SU-DHL-6 (cell line): ENCODE measurements around the gene LHX6.

Source experiments
- H2AFZ ChIP-seq: fragments of 200-600 bp; sonication (generic); 2 replicates; pipeline ENCODE4 v1.6.1; 2014; ENCODE audit warnings: low read depth, mild to moderate bottlenecking, moderate library complexity, mixed read lengths, antibody characterized with exemption, low read length; ENCODE audit not compliant: severe bottlenecking
- H3F3A ChIP-seq: fragments of 200-600 bp; shearing (Covaris generic); 2 replicates; pipeline ENCODE4 v1.6.0; 2016; ENCODE audit warnings: antibody characterized with exemption, mild to moderate bottlenecking; ENCODE audit not compliant: insufficient read depth
- H3K27ac ChIP-seq: fragments of 200-600 bp; sonication (generic); 2 replicates; pipeline ENCODE4 v1.5.1; 2016; ENCODE audit warnings: low read depth, mild to moderate bottlenecking, low read length, moderate library complexity, mixed read lengths
- H3K27me3 ChIP-seq: fragments of 200-600 bp; sonication (generic), shearing (Covaris generic); 2 replicates; pipeline ENCODE4 v1.6.0; 2014; ENCODE audit warnings: mild to moderate bottlenecking, low read length
- H3K36me3 ChIP-seq: fragments of 200-600 bp; sonication (generic); 2 replicates; pipeline ENCODE4 v1.6.1; 2014; ENCODE audit warnings: mild to moderate bottlenecking, low read length, mixed read lengths
- H3K4me2 ChIP-seq: fragments of 300-600, 200-600 bp; shearing (Covaris generic), sonication (generic); 2 replicates; pipeline ENCODE4 v1.6.0; 2014; ENCODE audit warnings: low read length, low read depth, mild to moderate bottlenecking; ENCODE audit not compliant: poor library complexity, severe bottlenecking
- H3K4me3 ChIP-seq: fragments of 200-600 bp; sonication (generic); 2 replicates; pipeline ENCODE4 v1.5.1; 2014; ENCODE audit warnings: antibody characterized with exemption, low read length, mild to moderate bottlenecking, mixed read lengths; ENCODE audit not compliant: insufficient read depth, poor library complexity, severe bottlenecking
- H3K79me2 ChIP-seq: fragments of 200-600 bp; sonication (generic); 2 replicates; pipeline ENCODE4 v1.6.1; 2014; ENCODE audit warnings: mild to moderate bottlenecking, low read length, moderate library complexity; ENCODE audit not compliant: insufficient read depth
- H3K9ac ChIP-seq: fragments of 200-600 bp; sonication (generic); 2 replicates; pipeline ENCODE4 v1.7.0; 2014; ENCODE audit warnings: mild to moderate bottlenecking, low read length
- H3K9me2 ChIP-seq: fragments of 200-600 bp; sonication (generic); replicated peaks from 2 replicates; pipeline ENCODE4 v1.6.1; 2014; ENCODE audit warnings: low read length; ENCODE audit not compliant: insufficient read depth
- H3K9me3 ChIP-seq: fragments of 200-600 bp; sonication (generic); 2 replicates; pipeline ENCODE4 v1.6.1; 2014; ENCODE audit warnings: low read length, mixed read lengths; ENCODE audit not compliant: insufficient read depth
- H4K20me1 ChIP-seq: fragments of 200-600 bp; sonication (generic); 2 replicates; pipeline ENCODE4 v1.6.1; 2014; ENCODE audit warnings: low read depth, mild to moderate bottlenecking, antibody characterized with exemption, low read length, moderate library complexity, mixed read lengths
- CTCF ChIP-seq: fragments of 200-600 bp; sonication (generic); IDR thresholded peaks from one replicate; pipeline ENCODE4 v1.5.1; 2017; ENCODE audit warnings: antibody characterized with exemption, mild to moderate bottlenecking, low read length, moderate library complexity; ENCODE audit not compliant: insufficient read depth, poor library complexity, severe bottlenecking
- EZH2phosphoT487 ChIP-seq: fragments of 200-600 bp; sonication (generic), shearing (Covaris generic); conservative IDR thresholded peaks from 2 replicates; pipeline ENCODE4 v1.6.1; 2018; ENCODE audit warnings: mild to moderate bottlenecking, antibody characterized with exemption, low read length, moderate library complexity, mixed read lengths

LHX6 gene

DNA sequence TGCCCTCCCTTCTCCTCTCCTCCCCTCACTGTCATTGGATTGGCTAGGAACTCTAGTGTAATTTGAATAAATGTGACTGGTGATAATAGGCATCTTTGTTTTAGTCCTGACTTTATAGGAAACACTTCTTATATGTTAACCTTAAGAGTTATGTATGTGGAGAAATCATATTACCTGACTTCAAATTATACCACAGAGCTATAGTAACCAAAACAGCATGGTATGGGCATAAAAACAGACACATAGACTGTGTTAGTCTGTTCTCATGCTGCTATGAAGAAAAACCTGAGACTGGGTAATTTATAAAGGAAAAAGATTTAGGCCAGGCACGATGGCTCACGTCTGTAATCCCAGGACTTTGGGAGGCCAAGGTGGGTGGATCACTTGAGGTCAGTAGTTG is 45.3 kb upstream of the LHX6 start:
- peaks cover 48% of the 10 kb centered on the region for H3K36me3 ChIP-seq
- peaks cover 99% of the 10 kb centered on the region for H3K79me2 ChIP-seq
- no peak overlapping the region for H3K4me3 ChIP-seq

DNA sequence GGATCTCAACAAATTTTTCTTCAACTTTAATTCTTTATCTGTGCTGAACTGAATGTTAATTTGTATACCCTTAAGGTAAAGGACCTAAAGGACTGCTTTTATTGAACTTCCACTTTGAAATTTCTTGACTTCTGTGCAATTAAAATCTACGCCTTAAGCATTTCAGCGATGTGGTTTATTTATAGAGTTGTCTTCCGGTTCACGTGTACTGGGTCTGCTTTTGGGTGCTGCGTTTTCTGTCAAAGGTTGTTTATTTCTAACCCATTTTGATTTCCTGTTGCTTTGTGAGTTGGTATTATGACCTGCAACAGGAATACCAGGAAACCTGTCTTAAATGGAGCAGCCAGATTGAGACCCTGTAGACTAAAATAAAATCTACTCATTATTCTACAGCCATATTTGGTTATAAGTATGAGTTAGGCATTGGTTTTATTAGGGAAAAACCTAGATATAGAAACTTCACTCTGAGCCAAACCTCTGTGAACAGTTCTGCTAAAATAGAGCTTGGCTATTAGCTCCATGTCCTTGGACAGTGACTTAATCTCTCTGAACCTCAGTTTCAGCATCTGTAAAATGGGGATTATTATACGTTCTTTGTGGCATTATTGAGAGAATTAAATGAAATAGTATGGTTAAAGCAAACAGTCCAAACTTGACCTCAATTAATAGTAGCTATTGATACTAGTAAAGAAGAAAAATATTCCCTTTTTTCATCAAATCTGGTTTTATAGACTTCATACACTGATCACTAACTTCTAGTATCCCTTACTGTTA is 39.5 kb upstream of the LHX6 start:
- H4K20me1 ChIP-seq = no peaks in the 10 kb centered on the region
- peak overlapping the region; percentile 91 for H3K27ac ChIP-seq
- TF ChIP-seq CTCF (no peak), EZH2phosphoT487 (no peak)
- H3F3A ChIP-seq = peaks cover 27% of the 10 kb centered on the region
- H2AFZ ChIP-seq = no peak overlapping the region
- H3K36me3 ChIP-seq = peaks cover 20% of the 10 kb centered on the region
- H3K9ac ChIP-seq = peak overlapping the region; percentile 57
- peaks cover 88% of the 10 kb centered on the region for H3K79me2 ChIP-seq
- no peaks in the 10 kb centered on the region for H3K9me2 ChIP-seq
- H3K27me3 ChIP-seq = no peaks in the 10 kb centered on the region
- peak overlapping the region; percentile 36 for H3K4me3 ChIP-seq
- H3K4me2 ChIP-seq = peak overlapping the region; percentile 90
- H3K9me3 ChIP-seq = no peaks in the 10 kb centered on the region

More for the DNA sequence above, 45.3 kb upstream of the LHX6 start:
- Histone ChIP-seq H3K9me3 (peaks cover 4% of the 10 kb centered on the region; the same call in 1 of the 2 replicates), H3K27me3 (no peaks in the 10 kb centered on the region), H2AFZ (no peak overlapping the region), H3K27ac (no peak overlapping the region), H4K20me1 (no peaks in the 10 kb centered on the region), H3F3A (no peaks in the 10 kb centered on the region), H3K9ac (no peak overlapping the region), H3K9me2 (no peaks in the 10 kb centered on the region), H3K4me2 (no peak overlapping the region)
- TF ChIP-seq EZH2phosphoT487 (no peak), CTCF (no peak)

GRCh38 chr9:122265149-122265915 is 36.6 kb upstream of the LHX6 start:
- no peaks in the 10 kb centered on the region for H3K9me3 ChIP-seq
- H2AFZ ChIP-seq = peak overlapping the region; percentile 22
- H3K4me3 ChIP-seq = peak overlapping the region; percentile 97
- no peaks in the 10 kb centered on the region for H3K27me3 ChIP-seq
- peaks cover 27% of the 10 kb centered on the region for H3F3A ChIP-seq
- no peaks in the 10 kb centered on the region for H4K20me1 ChIP-seq
- H3K9ac ChIP-seq = peak overlapping the region; percentile 89
- H3K79me2 ChIP-seq = peaks cover 87% of the 10 kb centered on the region
- TF ChIP-seq EZH2phosphoT487 (no peak), CTCF (no peak)
- H3K4me2 ChIP-seq = peak overlapping the region; percentile 91
- H3K36me3 ChIP-seq = peaks cover 6% of the 10 kb centered on the region; the same call in 1 of the 2 replicates
- no peaks in the 10 kb centered on the region for H3K9me2 ChIP-seq
- peak overlapping the region; percentile 95 for H3K27ac ChIP-seq
